Stimulated activated CD4-positive, alpha-beta T cell treated with anti-CD3 and anti-CD28 coated beads, Interleukin-12 subunit alpha, Interleukin-12 subunit beta, amount 100 ng/mL, for 48 hours (primary cell): Measurements from ENCODE around the gene MYOD1.

Experiments used
- DNase-seq, 3 donors: peaks; one replicate each; pipeline ENCODE4 v3.0.0-alpha.2; 2020; ENCODE audit warnings: low read depth in 2 of 3, low spot score in 1 of 3

MYOD1 gene

DNA sequence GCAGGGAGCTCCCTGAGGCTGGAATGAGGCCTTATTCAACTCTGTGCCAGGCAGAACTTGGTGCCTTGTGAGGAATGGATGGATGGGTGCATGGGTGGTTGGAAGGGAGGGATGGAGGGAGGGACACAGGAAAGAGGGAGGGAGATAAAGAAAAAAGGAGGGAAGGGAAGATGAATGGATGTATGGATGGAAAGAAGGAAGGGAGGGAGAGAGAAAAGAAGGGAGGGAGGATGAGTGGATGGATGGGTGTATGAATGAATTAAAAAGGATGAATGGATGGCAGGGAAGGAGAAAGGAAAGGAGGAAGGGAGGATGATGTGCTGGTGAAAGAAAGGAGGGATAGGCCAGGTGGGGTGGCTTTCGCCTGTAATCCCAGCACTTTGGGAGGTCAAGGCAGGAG lies 49.8 kb downstream of the MYOD1 start:
- DNase-seq = no peak

DNA sequence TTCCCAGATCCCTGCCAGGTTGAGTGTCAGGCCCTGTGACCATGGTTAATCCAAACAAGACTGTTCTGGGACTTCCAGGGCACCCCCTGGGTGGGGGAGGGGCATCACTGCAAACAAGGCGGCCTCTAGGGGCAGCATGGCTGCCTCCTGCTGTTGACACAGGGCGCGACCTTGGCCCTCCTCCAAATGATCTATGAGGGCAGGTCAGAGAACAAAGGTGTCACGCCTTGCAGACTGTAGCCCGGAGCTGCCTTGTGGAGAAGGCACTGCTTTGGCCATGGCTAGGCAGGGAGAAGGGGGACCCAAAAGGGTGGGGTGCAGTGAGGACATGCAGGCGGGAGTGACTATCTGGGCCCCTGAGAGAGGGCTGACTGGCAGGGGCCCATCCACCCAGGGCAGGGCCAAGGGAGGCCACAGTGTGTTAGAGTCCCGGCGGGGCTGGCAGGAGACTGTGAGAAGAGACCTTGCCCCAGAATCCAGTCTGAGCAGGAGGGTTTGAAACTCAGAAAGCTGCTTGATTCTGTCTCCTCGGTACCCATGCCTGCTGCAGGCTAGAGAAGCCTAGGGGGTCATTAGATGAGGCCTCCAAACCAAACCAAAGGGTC lies 50.8 kb downstream of the MYOD1 start:
- no peak for DNase-seq

DNA sequence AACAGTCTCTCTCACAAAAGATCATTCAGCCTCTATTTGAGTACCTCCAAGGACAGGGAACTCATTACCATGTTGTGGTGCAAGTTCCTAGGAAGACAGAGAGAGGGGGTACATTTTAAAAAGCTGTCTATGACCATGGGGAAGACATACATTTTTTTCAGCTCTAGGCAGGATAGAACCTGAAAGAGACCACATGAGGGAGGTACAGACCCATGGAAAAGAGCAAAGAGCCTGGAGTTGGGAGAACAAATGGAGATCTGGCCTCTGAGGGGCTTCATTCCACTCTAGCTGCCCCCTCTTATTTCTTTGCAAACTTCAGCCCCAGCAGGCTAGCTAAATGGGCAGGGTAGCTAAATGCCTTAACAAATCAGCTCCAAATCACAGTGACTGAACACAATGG lies 51.5 kb downstream of the MYOD1 start:
- no peak for DNase-seq

DNA sequence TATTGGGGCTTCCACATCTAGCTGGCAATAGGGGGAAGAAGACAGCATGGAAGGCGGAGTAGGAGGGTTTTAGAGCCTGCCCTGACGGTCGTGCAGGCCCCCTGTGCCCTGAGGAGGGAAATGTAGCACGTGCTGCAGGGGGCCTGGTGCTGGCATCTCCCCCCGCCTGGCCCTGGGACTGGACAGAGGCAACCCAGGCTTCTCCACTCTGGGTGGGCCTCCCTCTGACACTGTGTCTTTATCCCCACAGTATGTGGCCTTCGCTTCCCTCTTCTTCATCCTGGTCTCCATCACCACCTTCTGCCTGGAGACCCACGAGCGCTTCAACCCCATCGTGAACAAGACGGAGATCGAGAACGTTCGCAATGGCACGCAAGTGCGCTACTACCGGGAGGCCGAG lies 52.0 kb downstream of the MYOD1 start:
- no peak for DNase-seq
